Measurements from ENCODE around the gene RNF145. TPM values are rescaled to one million over a fixed set of nuclear protein-coding genes. Genes with fewer than 3 reads are reported as not detected.
"Not testable (repeated sequence)": the region's sequence is repeated elsewhere in the genome, so short reads cannot be mapped to it uniquely, and the experiment has no call there.

The RNF145 gene
- total RNA-seq, 4 donors from 2014 or later = 6.7 to 20.8 (median 9.7) TPM

- TF ChIP-seq POLR2A (IDR thresholded peaks at IDR 0.05) (no peak), CTCF (IDR thresholded peaks at IDR 0.05 in 4 of 5, conservative IDR thresholded peaks at IDR 0.05 in 1 of 5) (no peak)
- Histone ChIP-seq H3K4me1 (no peaks in the 10 kb centered on the region), H3K4me3 (no peak overlapping the region), H3K27ac (no peak overlapping the region), H3K27me3 (no peaks in the 10 kb centered on the region), H3K9me3 (no peaks in the 10 kb centered on the region), H3K36me3 (no peaks in the 10 kb centered on the region)
- no peak for DNase-seq
- in situ Hi-C loops (cut with MboI; ENCODE audit: low sequenced_read_pairs in 4 of 4) = no loop called here
- intact Hi-C loops (cut with DNase I; ENCODE audit: low total_unique reads) = no loop called here
- ATAC-seq = no peak
Measured at GRCh38 chr5:159230657-159231056, 21.3 kb upstream of the RNF145 start.

GRCh38 chr5:159228097-159228496 lies 18.7 kb upstream of the RNF145 start:
- H3K27ac ChIP-seq; DNase-seq; H3K9me3 ChIP-seq; H3K36me3 ChIP-seq; H3K27me3 ChIP-seq; H3K4me1 ChIP-seq; intact Hi-C loops (cut with DNase I; ENCODE audit: low total_unique reads); ATAC-seq; in situ Hi-C loops (cut with MboI; ENCODE audit: low sequenced_read_pairs in 4 of 4); H3K4me3 ChIP-seq: not testable (repeated sequence)

GRCh38 chr5:159227452-159227851 lies 18.1 kb upstream of the RNF145 start:
- DNase-seq = no peak
- intact Hi-C loops (cut with DNase I; ENCODE audit: low total_unique reads) (no loop called here), in situ Hi-C loops (cut with MboI; ENCODE audit: low sequenced_read_pairs in 4 of 4) (no loop called here)
- H3K9me3 ChIP-seq = no peaks in the 10 kb centered on the region
- no peaks in the 10 kb centered on the region for H3K27me3 ChIP-seq
- no peaks in the 10 kb centered on the region for H3K4me1 ChIP-seq
- no peak overlapping the region for H3K4me3 ChIP-seq
- ATAC-seq = no peak
- H3K36me3 ChIP-seq = no peaks in the 10 kb centered on the region
- TF ChIP-seq POLR2A (IDR thresholded peaks at IDR 0.05) (no peak), CTCF (IDR thresholded peaks at IDR 0.05 in 4 of 5, conservative IDR thresholded peaks at IDR 0.05 in 1 of 5) (no peak)
- no peak overlapping the region for H3K27ac ChIP-seq

- no peaks in the 10 kb centered on the region for H3K4me1 ChIP-seq
- H3K27ac ChIP-seq = no peak overlapping the region
- H3K27me3 ChIP-seq = no peaks in the 10 kb centered on the region
- no peaks in the 10 kb centered on the region for H3K36me3 ChIP-seq
- no peaks in the 10 kb centered on the region for H3K9me3 ChIP-seq
- TF ChIP-seq CTCF (IDR thresholded peaks at IDR 0.05 in 4 of 5, conservative IDR thresholded peaks at IDR 0.05 in 1 of 5) = no peak
- in situ Hi-C loops (cut with MboI; ENCODE audit: low sequenced_read_pairs in 4 of 4) = no loop called here
- DNase-seq = no peak
- ATAC-seq = no peak
- intact Hi-C loops (cut with DNase I; ENCODE audit: low total_unique reads) = no loop called here
- no peak overlapping the region for H3K4me3 ChIP-seq
Measured at GRCh38 chr5:159226451-159226850, 17.1 kb upstream of the RNF145 start.

- intact Hi-C loops (cut with DNase I; ENCODE audit: low total_unique reads) = no loop called here
- TF ChIP-seq POLR2A (IDR thresholded peaks at IDR 0.05) (no peak), CTCF (IDR thresholded peaks at IDR 0.05 in 4 of 5, conservative IDR thresholded peaks at IDR 0.05 in 1 of 5) (no peak)
- Histone ChIP-seq H3K36me3 (no peaks in the 10 kb centered on the region), H3K27me3 (no peaks in the 10 kb centered on the region), H3K4me3 (no peak overlapping the region), H3K4me1 (no peaks in the 10 kb centered on the region), H3K27ac (no peak overlapping the region), H3K9me3 (no peaks in the 10 kb centered on the region)
- ATAC-seq (no peak), DNase-seq (no peak)
- in situ Hi-C loops (cut with MboI; ENCODE audit: low sequenced_read_pairs in 4 of 4) = no loop called here
Measured at GRCh38 chr5:159224471-159224870, 15.1 kb upstream of the RNF145 start.
